Neuron (in vitro differentiated cells): ENCODE measurements around the gene CTDNEP1.
A peak's percentile ranks its signal among the peaks of the same experiment; 100 is the strongest.

Experiments
- H2AFZ ChIP-seq: one replicate; pipeline ENCODE4 v1.6.1; 2013; ENCODE audit warnings: low read depth, mild to moderate bottlenecking, inconsistent platforms, low read length, moderate library complexity
- H3K27me3 ChIP-seq: one replicate; pipeline ENCODE4 v1.6.1; 2013; ENCODE audit warnings: low read length; ENCODE audit not compliant: insufficient read depth
- H3K36me3 ChIP-seq: one replicate; pipeline ENCODE4 v1.6.1; 2013; ENCODE audit warnings: low read length; ENCODE audit not compliant: insufficient read depth
- H3K4me1 ChIP-seq: one replicate; pipeline ENCODE4 v1.6.1; 2013; ENCODE audit warnings: low read length; ENCODE audit not compliant: insufficient read depth
- H3K4me3 ChIP-seq: 2 replicates; pipeline ENCODE4 v1.5.1; 2013; ENCODE audit warnings: mild to moderate bottlenecking, low read length, moderate library complexity
- H3K9me3 ChIP-seq: one replicate; pipeline ENCODE4 v1.6.1; 2013; ENCODE audit warnings: low read length

The CTDNEP1 gene

DNA sequence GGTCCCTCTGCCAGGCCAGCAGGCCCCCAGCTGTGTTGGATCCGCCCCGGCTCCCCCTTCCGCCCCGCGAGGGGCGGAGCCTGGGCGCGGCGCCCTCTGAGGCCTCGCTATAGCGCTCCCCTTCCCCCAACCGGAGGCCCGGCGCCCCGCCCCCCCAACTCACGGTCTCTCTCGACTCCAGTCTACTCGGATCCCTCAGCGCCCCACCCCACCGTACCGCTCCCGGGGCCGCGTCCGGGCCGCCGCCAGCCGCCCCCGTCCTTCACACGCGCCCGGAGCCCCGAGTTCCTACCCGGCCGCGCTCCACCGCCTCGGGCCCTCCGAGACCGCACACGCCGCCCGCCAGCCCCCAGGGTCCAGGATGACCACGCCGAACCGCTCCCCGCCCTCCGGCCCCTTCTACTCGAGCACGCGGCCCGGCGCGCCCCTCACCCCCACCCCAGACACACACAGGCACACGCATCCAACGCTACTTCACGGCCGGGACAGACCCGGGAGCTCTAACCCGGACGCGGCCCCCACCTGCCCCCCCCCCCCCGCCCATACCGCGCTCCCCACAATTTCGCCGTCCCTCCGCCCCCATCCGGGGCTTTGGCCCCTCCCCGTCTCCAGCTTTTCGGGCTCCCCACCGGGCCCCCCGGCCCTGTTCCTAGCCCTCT is 13.6 kb downstream of the CTDNEP1 start:
- peaks cover 44% of the 10 kb centered on the region for H3K4me1 ChIP-seq

DNA sequence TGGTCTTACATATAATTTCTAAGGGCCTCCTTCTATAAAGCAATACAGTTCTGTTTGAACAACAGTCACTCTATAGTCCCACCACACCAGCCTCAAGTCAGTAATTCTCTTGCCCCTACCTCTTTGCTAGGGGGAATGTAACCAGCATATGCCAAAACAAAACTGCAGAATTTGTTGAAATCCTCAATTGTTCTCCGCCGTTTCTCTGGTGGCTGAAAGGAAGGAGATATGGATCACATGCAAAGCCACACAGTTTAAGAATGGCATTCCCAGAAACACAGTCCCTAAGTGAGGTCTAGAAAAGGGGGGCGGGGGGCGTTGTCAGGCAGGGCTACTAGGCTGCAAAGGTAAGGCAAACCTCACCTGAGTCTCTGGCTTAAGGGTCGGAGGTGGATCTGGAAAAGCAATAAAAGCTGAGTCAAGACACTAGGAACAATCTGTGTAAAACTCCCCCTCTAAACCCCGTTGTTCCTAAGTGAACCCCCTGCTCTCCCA is 14.2 kb downstream of the CTDNEP1 start:
- Histone ChIP-seq H3K9me3 (no peaks in the 10 kb centered on the region), H3K36me3 (peaks cover 40% of the 10 kb centered on the region), H2AFZ (no peak overlapping the region), H3K4me1 (peaks cover 48% of the 10 kb centered on the region), H3K27me3 (no peaks in the 10 kb centered on the region), H3K4me3 (peak overlapping the region; percentile 95)

More for the DNA sequence above, 13.6 kb downstream of the CTDNEP1 start:
- Histone ChIP-seq H2AFZ (no peak overlapping the region), H3K27me3 (no peaks in the 10 kb centered on the region), H3K4me3 (peak overlapping the region; percentile 95), H3K9me3 (no peaks in the 10 kb centered on the region), H3K36me3 (peaks cover 40% of the 10 kb centered on the region)

DNA sequence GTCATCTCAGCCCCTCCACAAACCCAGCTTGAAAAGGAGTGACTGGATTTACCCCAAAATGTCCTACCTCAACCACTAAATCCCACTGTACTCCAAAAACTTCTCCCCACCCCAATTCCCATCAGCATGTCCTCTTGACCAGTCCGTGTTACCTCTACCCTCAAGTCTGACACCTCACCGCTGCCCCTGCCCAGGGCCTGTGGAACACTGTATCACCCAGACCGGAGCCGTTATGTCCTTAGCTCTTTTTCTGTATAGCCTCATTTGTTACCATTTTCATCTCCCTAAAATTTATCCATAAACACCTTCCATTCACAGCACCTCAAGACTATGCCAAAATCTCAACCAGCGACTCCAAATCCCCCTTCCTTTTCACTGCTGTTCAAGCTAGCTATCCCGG is 14.7 kb downstream of the CTDNEP1 start:
- H3K27me3 ChIP-seq, result no peaks in the 10 kb centered on the region
- H3K36me3 ChIP-seq, result peaks cover 40% of the 10 kb centered on the region
- no peaks in the 10 kb centered on the region for H3K9me3 ChIP-seq
- H2AFZ ChIP-seq, result no peak overlapping the region
- peak overlapping the region; percentile 95 for H3K4me3 ChIP-seq
- H3K4me1 ChIP-seq, result peaks cover 53% of the 10 kb centered on the region

DNA sequence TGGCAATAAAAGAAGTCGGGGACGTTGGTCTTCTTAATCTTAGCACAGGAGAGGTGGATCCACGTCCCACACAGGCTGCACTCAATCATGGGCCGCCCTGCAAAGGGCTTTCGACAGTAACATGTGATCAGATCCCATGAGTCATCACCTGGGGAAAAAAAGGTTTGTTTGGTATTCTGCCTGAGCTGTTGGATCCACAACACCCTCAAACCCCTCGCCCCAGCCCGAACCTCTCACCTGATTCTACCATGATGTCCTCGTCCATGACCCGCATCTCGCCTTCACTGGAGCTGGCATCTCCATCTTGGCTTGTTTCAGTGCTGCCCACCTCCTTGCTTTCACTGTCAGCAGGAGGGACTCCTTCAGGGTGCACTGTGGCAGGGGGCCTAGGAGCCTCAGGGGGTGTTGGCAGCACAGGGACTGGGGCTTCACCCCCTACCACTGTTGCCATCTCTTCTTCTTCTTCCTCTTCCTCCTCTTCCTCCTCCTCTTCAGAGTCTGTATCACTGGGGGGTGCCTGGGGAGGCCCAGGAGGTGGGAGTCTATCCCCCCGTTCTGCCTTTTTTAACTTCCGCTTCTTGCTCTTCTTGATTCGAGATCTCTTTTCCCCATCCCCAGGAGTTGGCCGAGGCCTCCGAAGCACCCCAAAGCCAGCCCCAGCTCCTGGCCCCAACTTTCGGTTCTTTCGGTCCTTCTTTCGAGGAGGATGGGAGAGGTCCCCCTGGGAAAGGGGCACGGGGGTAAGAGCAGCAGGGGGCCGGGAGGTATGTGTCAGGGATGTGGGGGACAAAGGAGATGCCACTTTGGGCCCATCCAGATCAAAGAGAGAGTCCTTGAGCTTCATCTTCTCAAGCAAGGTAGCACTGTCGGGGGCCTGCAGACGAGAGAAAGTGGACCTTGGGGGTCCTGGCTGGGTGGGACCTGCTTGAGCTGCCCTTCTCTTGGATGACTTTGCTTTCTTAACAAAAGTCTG is 15.6 kb downstream of the CTDNEP1 start:
- Histone ChIP-seq H3K4me3 (no peak overlapping the region), H3K27me3 (no peaks in the 10 kb centered on the region), H2AFZ (no peak overlapping the region), H3K4me1 (peaks cover 47% of the 10 kb centered on the region), H3K36me3 (peaks cover 35% of the 10 kb centered on the region), H3K9me3 (no peaks in the 10 kb centered on the region)

DNA sequence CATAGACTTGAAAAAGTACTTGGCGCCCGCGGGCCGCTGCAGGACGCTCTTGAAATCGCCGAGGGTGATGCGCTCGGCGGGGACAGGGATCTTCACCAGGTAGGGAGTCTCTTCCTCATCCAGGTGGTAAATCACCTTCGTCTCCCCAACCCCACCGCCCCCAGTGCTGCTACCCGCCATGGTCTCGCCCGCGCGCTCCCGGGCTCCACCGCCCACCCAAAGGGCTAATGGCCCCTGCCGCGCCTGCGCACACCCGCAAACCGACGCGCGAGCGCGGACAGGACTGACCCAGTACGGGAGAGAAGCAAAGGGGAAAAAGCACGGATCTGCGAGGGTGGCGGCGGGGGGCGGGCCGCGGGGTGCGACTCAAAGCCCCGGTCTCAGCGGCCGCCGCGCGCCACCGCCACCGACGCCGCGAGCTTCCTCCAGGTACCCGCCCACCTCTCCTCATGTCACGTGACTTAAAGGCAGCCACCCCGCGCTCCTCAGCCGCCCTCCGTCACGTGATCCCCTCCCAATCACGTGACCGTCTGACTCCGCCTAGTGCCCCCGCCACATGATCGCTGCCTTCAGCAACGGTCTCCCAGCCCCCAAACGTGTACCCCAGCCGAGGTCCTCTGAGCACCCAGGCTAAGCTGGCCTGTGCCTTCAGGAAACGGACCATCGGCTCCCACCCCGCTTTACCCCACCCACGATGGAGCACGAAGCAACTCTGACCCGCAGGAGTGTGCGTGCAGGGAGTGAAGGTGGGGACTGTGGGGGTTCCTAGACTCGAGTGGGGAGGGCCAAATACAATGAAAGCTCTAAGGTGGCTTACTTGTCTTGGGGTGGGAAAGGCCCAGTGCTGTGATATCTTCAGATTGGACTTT is 17.2 kb downstream of the CTDNEP1 start, which contains the start of gene DVL2:
TSS of gene DVL2 (minus strand) at position 435 of the 869 bp plus-strand sequence. CDS start at position 180, 255 bp downstream.
- H2AFZ ChIP-seq, result no peak within 1 kb of the TSS
- H3K9me3 ChIP-seq, result no peaks in the 10 kb centered on the region
- H3K27me3 ChIP-seq, result no peaks in the 10 kb centered on the region
- peak within 1 kb of the TSS; percentile 98 for H3K4me3 ChIP-seq
- peaks cover 34% of the 10 kb centered on the region for H3K4me1 ChIP-seq
- H3K36me3 ChIP-seq, result peaks cover 39% of the 10 kb centered on the region

DNA sequence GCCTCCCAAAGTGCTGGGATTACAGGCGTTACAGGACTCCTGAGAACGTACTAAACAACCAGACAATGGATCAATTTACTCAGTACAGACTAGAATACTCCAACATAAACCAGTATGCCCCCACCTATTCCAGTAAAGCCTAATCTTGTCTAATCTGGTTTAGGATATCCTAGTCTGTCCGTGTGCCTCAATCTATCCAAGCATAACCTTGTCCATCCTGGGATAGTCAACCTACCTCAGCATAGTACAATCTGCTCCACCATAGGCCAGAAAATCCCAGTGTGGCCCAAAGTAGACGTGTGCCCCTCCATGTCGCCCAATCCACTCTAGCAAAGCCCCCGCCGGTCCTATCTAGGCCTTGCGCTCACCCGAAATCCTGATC is 17.8 kb downstream of the CTDNEP1 start:
- Histone ChIP-seq H3K4me1 (peaks cover 34% of the 10 kb centered on the region), H2AFZ (no peak overlapping the region), H3K4me3 (peak overlapping the region; percentile 98), H3K36me3 (peaks cover 45% of the 10 kb centered on the region), H3K9me3 (no peaks in the 10 kb centered on the region), H3K27me3 (no peaks in the 10 kb centered on the region)

DNA sequence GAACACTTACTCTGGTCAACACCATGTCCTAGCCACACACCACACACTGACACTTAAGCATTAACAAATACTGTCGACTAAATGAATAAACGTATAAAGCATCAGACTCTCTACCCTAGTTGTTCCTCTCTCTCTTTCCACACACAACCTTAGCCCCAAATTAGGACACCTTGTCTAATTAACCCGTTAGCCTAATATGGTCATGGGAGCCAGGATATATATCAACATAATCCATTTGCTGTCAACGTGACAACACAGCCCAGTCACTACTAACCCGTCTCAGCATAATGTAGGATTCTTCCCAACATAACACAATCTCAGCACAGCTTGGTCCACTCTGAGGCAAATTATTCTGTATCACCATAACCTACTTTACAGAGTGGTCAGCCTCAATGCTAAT is 19.4 kb downstream of the CTDNEP1 start:
- Histone ChIP-seq H3K9me3 (no peaks in the 10 kb centered on the region), H3K27me3 (no peaks in the 10 kb centered on the region), H3K4me3 (peak overlapping the region; percentile 26), H3K4me1 (peaks cover 29% of the 10 kb centered on the region), H3K36me3 (peaks cover 58% of the 10 kb centered on the region), H2AFZ (no peak overlapping the region)

DNA sequence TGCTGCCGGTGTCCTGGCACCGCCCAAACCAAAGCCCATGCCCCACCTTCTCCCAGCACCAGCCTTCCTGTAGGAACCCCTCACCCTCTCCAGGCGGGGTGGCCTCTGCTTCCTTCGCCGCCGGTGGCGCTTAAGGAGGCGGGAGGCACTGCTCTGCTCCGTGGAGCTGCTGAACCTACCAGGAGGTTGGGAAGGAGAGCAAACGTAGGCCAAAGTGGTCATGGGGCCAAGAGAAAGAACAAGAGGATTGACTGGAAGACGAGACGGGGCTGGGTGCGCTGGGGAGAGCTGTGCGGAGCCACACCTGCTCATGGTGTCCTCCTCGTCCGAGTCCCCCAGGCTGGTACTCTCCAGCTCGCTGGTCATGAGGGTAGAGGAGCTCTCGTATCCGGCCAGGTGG is 22.0 kb downstream of the CTDNEP1 start:
- Histone ChIP-seq H3K9me3 (no peaks in the 10 kb centered on the region), H3K36me3 (peaks cover 63% of the 10 kb centered on the region), H2AFZ (no peak overlapping the region), H3K27me3 (no peaks in the 10 kb centered on the region), H3K4me1 (peaks cover 15% of the 10 kb centered on the region), H3K4me3 (no peak overlapping the region)

DNA sequence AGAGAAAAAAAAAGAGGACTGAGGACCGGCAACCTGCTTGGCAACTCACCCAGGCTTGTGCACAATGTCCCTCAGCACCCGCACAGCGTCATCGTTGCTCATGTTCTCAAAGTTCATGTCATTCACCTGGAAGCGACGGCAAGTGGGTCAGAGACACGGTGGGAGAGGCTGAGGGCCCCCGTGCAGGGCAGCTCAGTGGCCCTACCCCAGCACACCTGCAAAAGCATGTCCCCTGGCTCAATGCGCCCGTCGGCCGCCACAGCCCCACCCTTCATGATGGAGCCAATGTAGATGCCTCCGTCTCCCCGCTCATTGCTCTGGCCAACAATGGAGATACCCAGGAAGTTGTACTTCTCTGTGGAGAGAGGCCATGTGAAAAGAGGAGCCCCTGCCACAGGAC is 22.6 kb downstream of the CTDNEP1 start:
- Histone ChIP-seq H3K4me3 (no peak overlapping the region), H2AFZ (no peak overlapping the region), H3K36me3 (peaks cover 69% of the 10 kb centered on the region), H3K4me1 (peaks cover 14% of the 10 kb centered on the region), H3K27me3 (no peaks in the 10 kb centered on the region), H3K9me3 (no peaks in the 10 kb centered on the region)

DNA sequence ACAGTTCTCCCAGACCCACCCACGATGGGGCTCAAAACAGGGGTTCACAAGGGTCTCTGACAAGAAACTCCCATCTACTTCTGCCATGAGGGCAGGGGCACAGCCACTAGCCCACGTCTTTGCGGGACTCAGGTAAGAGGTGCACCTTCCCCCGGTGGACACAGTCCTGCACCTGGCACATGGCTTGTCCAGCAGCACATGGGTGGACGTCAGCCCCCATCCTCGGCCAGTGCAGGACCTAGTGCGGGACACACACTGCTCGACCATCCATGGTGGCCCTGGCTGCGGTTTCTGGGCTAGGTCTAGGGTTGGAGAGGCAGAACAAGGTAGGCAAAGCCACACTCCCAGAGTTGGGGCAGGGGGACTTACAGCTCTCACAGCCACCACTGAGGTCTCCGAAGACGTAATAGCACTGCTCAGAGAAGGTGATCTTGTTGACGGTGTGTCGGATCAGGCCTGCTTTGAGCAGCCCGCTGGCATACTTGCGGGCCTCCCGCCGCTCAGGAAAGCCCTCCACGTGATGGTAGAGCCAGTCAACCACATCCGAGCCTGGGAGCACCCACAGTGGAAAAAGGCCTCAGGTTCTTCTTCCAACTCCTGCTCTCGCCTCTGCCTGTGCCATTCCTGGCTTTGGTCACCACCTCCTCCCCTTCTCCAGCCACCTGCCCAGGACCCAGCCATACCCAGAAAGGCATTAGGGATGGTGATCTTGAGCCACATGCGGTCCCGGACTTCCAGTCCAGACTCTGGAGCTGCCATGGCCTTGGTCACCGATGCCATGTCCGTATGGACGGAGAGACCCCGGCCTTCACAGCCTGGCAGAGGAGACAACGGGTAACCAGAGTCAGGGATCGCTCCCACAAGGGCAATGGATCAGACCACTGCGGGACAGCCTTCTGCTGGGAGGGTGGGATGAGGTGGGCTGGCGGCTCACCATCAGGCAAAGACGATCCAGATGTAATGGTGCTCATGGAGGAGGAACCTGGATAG is 24.5 kb downstream of the CTDNEP1 start:
- no peak overlapping the region for H3K4me3 ChIP-seq
- H3K36me3 ChIP-seq, result peaks cover 88% of the 10 kb centered on the region
- no peaks in the 10 kb centered on the region for H3K27me3 ChIP-seq
- H3K9me3 ChIP-seq, result no peaks in the 10 kb centered on the region
- peaks cover 4% of the 10 kb centered on the region for H3K4me1 ChIP-seq
- H2AFZ ChIP-seq, result no peak overlapping the region

DNA sequence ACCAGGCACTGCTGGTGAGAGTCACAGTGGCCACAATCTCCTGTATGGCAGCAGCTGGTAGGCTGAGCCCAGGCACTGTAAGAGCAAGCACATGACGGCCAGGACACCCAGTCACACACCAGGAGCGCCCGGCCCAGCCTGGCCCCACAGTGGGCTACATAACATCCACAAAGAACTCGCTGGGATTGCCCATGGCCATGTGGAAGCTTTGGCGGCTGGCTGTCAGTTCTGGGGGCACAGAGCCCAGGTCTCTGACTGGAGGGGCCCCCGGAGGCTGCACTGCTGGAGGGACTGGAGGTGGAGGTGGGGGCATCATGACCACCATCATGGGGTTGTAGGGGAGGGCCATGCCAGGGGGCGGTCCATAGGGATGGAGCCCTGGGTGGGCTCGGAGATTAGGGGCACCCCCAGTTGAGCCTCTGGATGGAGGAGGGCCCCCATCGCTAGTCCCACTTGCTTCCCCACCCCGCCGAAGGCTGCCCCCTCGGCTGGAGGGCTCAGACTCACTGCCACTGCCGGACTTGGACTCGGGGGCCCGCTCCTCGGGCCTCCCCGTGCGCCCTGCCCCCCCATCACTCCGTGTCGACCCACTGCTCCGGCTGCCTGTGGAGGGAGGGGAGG is 25.7 kb downstream of the CTDNEP1 start:
- Histone ChIP-seq H2AFZ (no peak overlapping the region), H3K27me3 (no peaks in the 10 kb centered on the region), H3K4me3 (no peak overlapping the region), H3K4me1 (peaks cover 4% of the 10 kb centered on the region), H3K9me3 (no peaks in the 10 kb centered on the region), H3K36me3 (peaks cover 90% of the 10 kb centered on the region)
